HG03571 (cell line): Measurements from ENCODE around the gene ZNF18.

Source experiments
- ATAC-seq: cut with Tn5 transposase; IDR thresholded peaks from one replicate; pipeline ENCODE4 v1.9.1; 2021; ENCODE audit not compliant: unreplicated experiment

The ZNF18 gene

GRCh38 chr17:11997147-11997971 is at the start of gene ZNF18:
TSS of gene ZNF18 (minus strand) at chr17:11997475. CDS start at chr17:11992829, 4,646 bp downstream.
- peak; percentile 96 for ATAC-seq

GRCh38 chr17:12046786-12047185 is 49.5 kb upstream of the ZNF18 start:
- no peak for ATAC-seq

GRCh38 chr17:12043702-12044101 is 46.4 kb upstream of the ZNF18 start:
- no peak for ATAC-seq

- no peak for ATAC-seq
These were observed 44.0 kb upstream of the ZNF18 start for GRCh38 chr17:12041312-12041711.

GRCh38 chr17:12040478-12040877 is 43.2 kb upstream of the ZNF18 start:
- no peak for ATAC-seq

GRCh38 chr17:12037970-12038369 is 40.7 kb upstream of the ZNF18 start:
- no peak for ATAC-seq

GRCh38 chr17:12035673-12036072 is 38.4 kb upstream of the ZNF18 start:
- ATAC-seq: no peak

- ATAC-seq: no peak
These were observed 37.3 kb upstream of the ZNF18 start for GRCh38 chr17:12034538-12034937.

GRCh38 chr17:12028611-12029010 is 31.3 kb upstream of the ZNF18 start:
- ATAC-seq: no peak

- ATAC-seq: no peak
These were observed 30.4 kb upstream of the ZNF18 start for GRCh38 chr17:12027658-12028057.

GRCh38 chr17:12024327-12024726 is 27.1 kb upstream of the ZNF18 start:
- ATAC-seq: no peak

GRCh38 chr17:12022310-12022709 is 25.0 kb upstream of the ZNF18 start:
- ATAC-seq: no peak

GRCh38 chr17:12021623-12022140 is 24.4 kb upstream of the ZNF18 start:
- no peak for ATAC-seq

GRCh38 chr17:12020642-12021622 is 23.7 kb upstream of the ZNF18 start, which contains the start of gene MAP2K4:
TSS of gene MAP2K4 (plus strand) at chr17:12020877. CDS start at chr17:12020887, 10 bp downstream.
- ATAC-seq: peak; percentile 96

- no peak for ATAC-seq
These were observed 10.2 kb upstream of the ZNF18 start for GRCh38 chr17:12007466-12007865.

GRCh38 chr17:11999696-12000095 is 2.4 kb upstream of the ZNF18 start:
- no peak for ATAC-seq

GRCh38 chr17:11997972-11998233 is 628 bp upstream of the ZNF18 start:
- ATAC-seq: no peak

- ATAC-seq: peak; percentile 35
These were observed 541 bp downstream of the ZNF18 start for GRCh38 chr17:11996722-11997146.

GRCh38 chr17:11991461-11991860 is 5.8 kb downstream of the ZNF18 start:
- ATAC-seq: no peak

GRCh38 chr17:11990363-11990983 is 6.8 kb downstream of the ZNF18 start:
- no peak for ATAC-seq

GRCh38 chr17:11986942-11987329 is 10.3 kb downstream of the ZNF18 start:
- ATAC-seq: no peak
